Measurements from ENCODE around the gene INO80E. TPM values are rescaled to one million over a fixed set of nuclear protein-coding genes. Genes with fewer than 3 reads are reported as not detected.

INO80E gene
- total RNA-seq, 1 experiment from 2014 or later, result 89.8 TPM

DNA sequence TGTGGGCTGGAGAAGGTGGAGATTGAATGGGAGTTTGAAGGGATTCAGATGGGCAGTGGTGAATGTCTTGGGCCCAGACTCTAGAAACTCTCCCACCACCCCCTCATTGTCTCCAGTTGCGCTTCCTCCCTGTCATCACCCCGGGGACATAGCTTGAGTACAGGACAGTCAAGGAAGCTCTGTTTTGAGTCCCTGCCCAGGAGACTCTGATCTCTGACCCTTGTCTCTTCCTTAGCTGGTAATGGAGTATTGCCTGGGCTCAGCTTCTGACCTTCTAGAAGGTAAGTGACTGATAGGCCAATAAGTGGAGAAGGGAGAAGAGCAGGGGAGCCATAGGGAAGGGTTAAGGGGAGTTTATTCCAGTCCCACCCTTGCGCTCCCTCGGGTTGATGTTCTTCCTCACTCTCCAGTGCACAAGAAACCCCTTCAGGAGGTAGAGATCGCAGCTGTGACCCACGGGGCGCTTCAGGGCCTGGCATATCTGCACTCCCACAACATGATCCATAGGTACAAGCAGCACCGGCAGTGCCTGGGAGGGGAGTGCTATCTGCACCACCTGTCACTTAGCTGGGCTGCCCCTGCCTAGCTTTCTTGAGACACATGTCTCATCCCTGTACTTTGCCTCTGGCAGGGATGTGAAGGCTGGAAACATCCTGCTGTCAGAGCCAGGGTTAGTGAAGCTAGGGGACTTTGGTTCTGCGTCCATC is 17.3 kb upstream of the INO80E start:
- no peaks in the 10 kb centered on the region for H3K9me3 ChIP-seq (ENCODE audit: control insufficient read depth in 1 of 2, insufficient read depth in 1 of 2, low read depth in 1 of 2, low read length in 2 of 2)
- ATAC-seq, result no peak
- ChIA-PET POLR2A (no interaction called here), RAD21 (ENCODE audit: low non-redundant PET in 1 of 2, low total read pairs in 2 of 2, uncharacterized antibody in 2 of 2, unreplicated experiment in 2 of 2) (no interaction called here), CTCF (no interaction called here)
- no TSS peak for BruUV-seq (replicated peaks)
- H3K9ac ChIP-seq (ENCODE audit: low read length), result no peak overlapping the region
- no peak for DNase-seq (ENCODE audit: low read depth, low spot score)
- H3K4me2 ChIP-seq (ENCODE audit: low read length), result no peak overlapping the region
- H3K36me3 ChIP-seq (ENCODE audit: control insufficient read depth in 1 of 2, insufficient read depth in 2 of 2, low read length in 2 of 2), result peaks cover 53 to 59% of the 10 kb centered on the region in 2 experiments
- H3K9me2 ChIP-seq (ENCODE audit: insufficient read depth), result no peaks in the 10 kb centered on the region
- intact Hi-C loops (cut with micrococcal nuclease), result no loop called here
- peaks cover 66% of the 10 kb centered on the region for H3K79me2 ChIP-seq (ENCODE audit: insufficient read depth, low read length)
- no peak for TF ChIP-seq CBX3 (IDR thresholded peaks at IDR 0.05; ENCODE audit: low read depth)
- no peak for TF ChIP-seq SP1 (IDR thresholded peaks at IDR 0.05; ENCODE audit: low read depth)
- TF ChIP-seq POLR2A (IDR thresholded peaks at IDR 0.05; ENCODE audit: borderline replicate concordance, extremely low read depth, insufficient read depth, insufficient read length), result no peak
- no peak for TF ChIP-seq POLR2AphosphoS5 (IDR thresholded peaks at IDR 0.05; ENCODE audit: low read depth, low read length)
- no peak for TF ChIP-seq EZH2 (IDR thresholded peaks at IDR 0.05)
- TF ChIP-seq SRF (IDR thresholded peaks at IDR 0.05; ENCODE audit: low read depth), result no peak
- TF ChIP-seq, protein P1, sequence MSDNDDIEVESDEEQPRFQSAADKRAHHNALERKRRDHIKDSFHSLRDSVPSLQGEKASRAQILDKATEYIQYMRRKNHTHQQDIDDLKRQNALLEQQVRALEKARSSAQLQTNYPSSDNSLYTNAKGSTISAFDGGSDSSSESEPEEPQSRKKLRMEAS (IDR thresholded peaks at IDR 0.05), result no peak
- TF ChIP-seq, protein P2, sequence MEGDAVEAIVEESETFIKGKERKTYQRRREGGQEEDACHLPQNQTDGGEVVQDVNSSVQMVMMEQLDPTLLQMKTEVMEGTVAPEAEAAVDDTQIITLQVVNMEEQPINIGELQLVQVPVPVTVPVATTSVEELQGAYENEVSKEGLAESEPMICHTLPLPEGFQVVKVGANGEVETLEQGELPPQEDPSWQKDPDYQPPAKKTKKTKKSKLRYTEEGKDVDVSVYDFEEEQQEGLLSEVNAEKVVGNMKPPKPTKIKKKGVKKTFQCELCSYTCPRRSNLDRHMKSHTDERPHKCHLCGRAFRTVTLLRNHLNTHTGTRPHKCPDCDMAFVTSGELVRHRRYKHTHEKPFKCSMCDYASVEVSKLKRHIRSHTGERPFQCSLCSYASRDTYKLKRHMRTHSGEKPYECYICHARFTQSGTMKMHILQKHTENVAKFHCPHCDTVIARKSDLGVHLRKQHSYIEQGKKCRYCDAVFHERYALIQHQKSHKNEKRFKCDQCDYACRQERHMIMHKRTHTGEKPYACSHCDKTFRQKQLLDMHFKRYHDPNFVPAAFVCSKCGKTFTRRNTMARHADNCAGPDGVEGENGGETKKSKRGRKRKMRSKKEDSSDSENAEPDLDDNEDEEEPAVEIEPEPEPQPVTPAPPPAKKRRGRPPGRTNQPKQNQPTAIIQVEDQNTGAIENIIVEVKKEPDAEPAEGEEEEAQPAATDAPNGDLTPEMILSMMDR (IDR thresholded peaks at IDR 0.05 in 2 of 3, conservative IDR thresholded peaks at IDR 0.05 in 1 of 3; ENCODE audit: borderline replicate concordance in 1 of 3, insufficient read depth in 1 of 3, low read depth in 2 of 3, low read length in 2 of 3), result no peak
- TF ChIP-seq, protein P3, sequence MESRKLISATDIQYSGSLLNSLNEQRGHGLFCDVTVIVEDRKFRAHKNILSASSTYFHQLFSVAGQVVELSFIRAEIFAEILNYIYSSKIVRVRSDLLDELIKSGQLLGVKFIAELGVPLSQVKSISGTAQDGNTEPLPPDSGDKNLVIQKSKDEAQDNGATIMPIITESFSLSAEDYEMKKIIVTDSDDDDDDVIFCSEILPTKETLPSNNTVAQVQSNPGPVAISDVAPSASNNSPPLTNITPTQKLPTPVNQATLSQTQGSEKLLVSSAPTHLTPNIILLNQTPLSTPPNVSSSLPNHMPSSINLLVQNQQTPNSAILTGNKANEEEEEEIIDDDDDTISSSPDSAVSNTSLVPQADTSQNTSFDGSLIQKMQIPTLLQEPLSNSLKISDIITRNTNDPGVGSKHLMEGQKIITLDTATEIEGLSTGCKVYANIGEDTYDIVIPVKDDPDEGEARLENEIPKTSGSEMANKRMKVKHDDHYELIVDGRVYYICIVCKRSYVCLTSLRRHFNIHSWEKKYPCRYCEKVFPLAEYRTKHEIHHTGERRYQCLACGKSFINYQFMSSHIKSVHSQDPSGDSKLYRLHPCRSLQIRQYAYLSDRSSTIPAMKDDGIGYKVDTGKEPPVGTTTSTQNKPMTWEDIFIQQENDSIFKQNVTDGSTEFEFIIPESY (IDR thresholded peaks at IDR 0.05; ENCODE audit: extremely low read depth, insufficient replicate concordance, low read length), result no peak
- no peak for TF ChIP-seq CEBPB (IDR thresholded peaks at IDR 0.05; ENCODE audit: low read depth)
- TF ChIP-seq, protein P4, sequence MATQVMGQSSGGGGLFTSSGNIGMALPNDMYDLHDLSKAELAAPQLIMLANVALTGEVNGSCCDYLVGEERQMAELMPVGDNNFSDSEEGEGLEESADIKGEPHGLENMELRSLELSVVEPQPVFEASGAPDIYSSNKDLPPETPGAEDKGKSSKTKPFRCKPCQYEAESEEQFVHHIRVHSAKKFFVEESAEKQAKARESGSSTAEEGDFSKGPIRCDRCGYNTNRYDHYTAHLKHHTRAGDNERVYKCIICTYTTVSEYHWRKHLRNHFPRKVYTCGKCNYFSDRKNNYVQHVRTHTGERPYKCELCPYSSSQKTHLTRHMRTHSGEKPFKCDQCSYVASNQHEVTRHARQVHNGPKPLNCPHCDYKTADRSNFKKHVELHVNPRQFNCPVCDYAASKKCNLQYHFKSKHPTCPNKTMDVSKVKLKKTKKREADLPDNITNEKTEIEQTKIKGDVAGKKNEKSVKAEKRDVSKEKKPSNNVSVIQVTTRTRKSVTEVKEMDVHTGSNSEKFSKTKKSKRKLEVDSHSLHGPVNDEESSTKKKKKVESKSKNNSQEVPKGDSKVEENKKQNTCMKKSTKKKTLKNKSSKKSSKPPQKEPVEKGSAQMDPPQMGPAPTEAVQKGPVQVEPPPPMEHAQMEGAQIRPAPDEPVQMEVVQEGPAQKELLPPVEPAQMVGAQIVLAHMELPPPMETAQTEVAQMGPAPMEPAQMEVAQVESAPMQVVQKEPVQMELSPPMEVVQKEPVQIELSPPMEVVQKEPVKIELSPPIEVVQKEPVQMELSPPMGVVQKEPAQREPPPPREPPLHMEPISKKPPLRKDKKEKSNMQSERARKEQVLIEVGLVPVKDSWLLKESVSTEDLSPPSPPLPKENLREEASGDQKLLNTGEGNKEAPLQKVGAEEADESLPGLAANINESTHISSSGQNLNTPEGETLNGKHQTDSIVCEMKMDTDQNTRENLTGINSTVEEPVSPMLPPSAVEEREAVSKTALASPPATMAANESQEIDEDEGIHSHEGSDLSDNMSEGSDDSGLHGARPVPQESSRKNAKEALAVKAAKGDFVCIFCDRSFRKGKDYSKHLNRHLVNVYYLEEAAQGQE (IDR thresholded peaks at IDR 0.05; ENCODE audit: low read depth), result no peak
- no peak for TF ChIP-seq ZFX (IDR thresholded peaks at IDR 0.05)
- H3K4me3 ChIP-seq (replicated peaks in 1 of 2; ENCODE audit: low read depth in 1 of 2, low read length in 2 of 2), result no peak overlapping the region
- H3K27me3 ChIP-seq (ENCODE audit: insufficient read depth, low read length), result no peaks in the 10 kb centered on the region
- no peaks in the 10 kb centered on the region for H4K20me1 ChIP-seq (ENCODE audit: insufficient read depth)
- H3K27ac ChIP-seq (ENCODE audit: low read depth, low read length), result no peak overlapping the region; the same call in 1 of the 2 replicates
- peaks cover 8 to 20% of the 10 kb centered on the region in 2 experiments for H3K4me1 ChIP-seq (ENCODE audit: control insufficient read depth in 1 of 2, insufficient read depth in 2 of 2, low read length in 2 of 2)
- H2AFZ ChIP-seq (ENCODE audit: low read depth, low read length, poor library complexity, severe bottlenecking), result no peak overlapping the region

Measured in HCT116 (cell line).